GM11168 (cell line): ENCODE data around the gene SOCS7.

ENCODE experiments used
- in situ Hi-C: fragments of 300-500 bp; cut with MboI; formaldehyde crosslinking; loops from one replicate; pipeline ENCODE4 v1.12.0; 2022; ENCODE audit warnings: low sequenced_read_pairs; ENCODE audit not compliant: unreplicated experiment

Gene SOCS7

DNA sequence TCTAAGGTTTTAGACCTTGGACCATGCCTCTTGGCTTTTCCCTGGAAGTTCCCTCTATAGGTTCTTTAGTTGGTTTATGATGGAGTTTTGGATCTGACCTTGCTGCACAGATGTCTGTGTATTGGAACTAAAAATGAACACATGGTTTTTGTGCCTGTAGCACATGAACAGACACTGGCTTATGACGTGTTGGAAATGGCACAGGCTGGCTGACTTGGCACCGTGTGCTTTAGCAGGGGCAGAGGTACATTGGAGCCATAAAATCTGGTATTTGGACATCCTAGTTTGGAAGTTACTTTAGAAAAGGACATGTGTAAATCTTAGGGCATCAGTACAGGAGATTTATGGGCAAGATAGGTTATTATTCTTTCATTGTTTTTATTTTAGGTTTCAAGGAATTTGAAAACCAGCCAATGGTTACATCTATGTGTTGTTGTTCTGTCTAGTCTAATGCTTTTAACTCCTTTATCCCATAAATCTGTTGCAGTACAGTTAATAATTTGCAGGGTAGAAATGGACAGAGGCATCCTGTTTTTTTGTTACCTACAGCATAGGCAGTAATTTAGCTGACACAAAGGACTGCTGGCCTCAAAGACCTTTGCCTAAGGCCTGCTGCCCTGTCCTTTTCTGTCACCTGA, 6.0 kb downstream of the SOCS7 start:
- in situ Hi-C loops: no loop called here

DNA sequence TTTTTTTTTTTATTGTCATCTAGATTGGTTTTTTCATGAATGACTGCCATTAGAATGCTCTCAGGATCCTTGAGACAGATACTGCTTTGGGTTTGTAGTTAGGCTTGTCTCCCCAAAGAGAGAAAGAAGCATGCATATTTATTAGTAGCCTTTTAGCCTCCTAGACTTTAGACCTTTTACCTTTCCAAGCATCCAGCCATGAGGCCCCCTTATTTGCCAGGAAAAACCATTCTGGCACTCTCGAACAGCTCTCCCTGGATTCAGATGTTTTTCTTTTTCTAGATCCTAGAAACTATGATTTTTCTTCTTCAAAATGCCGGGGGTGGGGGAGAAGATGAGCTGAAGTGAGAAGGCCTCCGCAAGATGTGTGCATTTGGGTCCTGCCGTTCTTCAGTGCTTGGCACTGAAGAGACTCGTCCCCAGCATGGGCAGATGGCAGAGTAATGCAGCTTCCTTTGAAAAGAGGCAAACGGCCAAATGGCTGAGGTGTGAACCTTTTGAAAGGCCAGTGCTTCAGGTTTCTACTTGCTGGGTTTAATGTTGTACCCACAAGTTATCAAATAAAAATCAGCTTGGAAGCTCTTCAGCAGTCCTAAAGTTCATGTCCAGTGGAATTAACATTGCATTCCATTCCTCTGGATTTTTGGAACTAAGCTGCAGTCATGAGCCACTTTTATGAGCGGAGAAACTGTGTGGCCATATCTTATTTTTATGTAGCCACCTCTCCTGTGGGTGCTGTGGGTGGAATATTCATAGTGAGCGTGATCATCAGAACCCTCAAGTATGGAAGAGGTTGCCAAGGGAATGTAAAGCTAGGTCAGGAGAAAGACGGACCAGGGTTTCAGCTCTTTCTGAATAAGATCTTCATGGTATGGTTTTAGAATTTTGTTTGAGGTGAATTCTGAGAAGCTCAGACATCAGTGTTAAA, 7.2 kb downstream of the SOCS7 start:
- in situ Hi-C loops: no loop called here

DNA sequence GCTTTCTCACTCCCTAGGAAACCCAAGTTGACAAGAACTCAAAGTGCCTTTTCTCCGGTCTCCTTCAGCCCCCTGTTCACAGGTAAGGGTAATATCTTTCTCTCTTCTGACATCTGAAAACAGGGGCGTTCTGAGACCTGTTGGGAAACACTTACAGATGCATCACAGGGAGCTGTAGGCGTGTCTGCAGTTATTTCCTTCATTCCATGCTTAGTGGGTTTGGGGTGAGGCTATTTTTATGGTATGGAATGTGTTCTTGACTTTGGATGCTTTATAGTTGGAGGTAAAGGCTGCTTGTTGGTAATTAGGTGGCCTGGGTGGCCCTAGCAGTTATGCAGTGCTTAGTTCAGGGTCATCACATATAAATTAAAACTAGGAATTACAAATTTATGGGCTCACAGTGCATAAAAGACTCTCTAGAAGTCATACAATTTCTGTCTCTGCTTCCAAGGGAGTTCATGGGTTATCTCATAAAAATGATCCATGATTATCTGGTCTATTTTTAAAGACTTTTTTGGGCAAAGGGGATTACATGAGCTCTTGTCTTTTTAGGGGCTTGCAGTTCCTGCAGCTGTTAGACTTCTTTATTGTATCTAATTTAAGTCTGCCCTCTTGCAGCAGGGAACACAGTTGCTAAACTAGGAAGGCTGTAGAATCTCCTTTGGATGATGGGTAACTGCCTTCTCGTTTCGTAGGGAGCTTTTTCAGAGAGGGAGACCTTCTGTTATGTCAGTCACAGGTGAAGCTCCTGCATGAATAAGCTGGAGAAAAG, 10.2 kb downstream of the SOCS7 start:
- in situ Hi-C loops: no loop called here

DNA sequence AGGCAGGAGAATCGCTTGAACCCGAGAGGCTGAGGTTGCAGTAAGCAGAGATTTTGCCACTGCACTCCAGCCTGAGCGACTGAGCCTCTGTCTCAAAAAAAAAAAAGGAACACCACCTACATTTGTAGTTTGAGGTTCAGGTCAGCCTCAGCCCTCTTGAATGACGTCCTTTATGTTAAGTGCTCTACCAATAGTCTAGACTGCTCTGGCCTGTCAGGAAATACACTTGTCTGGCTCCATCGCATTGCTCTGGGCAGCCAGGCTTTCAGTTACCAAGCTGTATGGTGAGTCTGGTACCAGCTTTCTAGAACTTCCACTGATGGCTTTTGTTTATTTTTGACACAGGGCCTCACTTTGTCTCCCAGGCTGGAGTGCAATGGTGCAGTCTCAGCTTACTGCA, 11.4 kb downstream of the SOCS7 start:
- in situ Hi-C loops: no loop called here

DNA sequence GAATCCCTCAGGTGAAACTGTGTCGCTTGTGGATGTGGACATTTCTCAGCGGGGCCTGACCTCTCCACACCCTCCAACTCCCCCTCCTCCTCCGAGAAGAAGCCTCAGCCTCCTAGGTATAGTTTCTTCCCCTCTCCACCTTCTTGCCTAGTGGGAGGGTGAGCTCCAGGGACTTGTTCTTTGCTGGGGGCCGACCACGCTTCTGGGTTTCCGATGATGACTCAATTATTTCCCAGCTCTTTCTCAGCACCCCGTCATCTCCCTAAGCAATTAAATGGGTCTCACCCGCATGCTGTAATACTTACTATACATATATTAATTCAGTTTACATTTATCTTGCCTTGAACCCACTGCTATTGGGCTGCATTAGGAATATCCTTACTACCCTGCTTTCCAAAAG, 13.1 kb downstream of the SOCS7 start:
- in situ Hi-C loops: no loop called here

DNA sequence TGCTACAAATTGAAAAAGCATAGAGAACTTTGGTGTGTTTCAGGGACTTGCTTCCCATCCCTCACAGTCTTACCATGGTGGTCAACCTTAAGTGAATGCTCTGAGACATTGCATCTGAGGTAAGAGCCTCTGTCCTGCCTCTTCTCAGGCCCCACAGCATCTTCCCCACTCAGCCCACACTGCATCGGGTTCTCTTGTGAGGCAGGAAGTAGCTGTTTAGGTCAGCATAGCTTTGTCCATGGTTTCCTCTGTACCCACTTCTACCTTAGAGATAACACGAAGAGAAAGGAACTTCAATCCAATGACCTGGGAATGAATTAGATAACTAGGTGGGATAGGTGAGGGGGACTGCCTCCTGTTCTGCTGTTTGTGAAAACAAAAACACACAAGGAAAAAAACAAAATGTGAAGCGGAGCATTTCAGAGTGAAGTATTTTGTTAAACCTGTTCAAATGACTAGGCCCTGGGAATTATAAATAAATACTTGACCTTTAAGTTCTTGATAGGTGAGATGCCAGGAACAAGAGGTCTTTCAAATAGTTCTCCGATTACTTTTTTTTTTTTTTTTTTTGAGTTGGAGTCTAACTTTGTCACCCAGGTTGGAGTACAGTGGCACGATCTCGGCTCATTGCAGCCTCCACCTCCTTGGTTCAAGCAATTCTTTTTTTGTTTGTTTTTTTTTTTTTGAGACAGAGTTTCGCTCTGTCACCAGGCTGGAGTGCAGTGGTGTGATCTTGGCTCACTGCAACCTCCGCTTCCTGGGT, 17.7 kb downstream of the SOCS7 start:
- in situ Hi-C loops: no loop called here

DNA sequence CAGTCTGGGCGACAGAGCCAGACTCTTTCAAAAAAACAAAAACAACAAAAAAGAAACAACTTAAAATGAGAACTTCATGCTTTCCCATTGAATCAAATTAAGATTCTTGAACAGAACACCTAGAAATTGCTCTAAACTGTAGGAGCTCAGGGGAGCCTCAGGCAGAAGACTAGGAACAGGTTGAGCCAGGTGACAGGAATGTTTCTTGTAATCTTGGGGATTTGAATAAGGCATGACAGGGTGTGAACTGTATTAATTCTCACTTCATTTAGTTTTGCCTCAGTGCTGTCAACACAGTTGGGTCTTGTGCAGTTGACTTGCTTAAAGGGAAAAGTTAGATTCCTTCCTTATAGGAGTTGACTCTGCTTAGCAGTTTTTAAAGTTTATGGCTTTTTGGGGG, 27.8 kb downstream of the SOCS7 start:
- in situ Hi-C loops: no loop called here

DNA sequence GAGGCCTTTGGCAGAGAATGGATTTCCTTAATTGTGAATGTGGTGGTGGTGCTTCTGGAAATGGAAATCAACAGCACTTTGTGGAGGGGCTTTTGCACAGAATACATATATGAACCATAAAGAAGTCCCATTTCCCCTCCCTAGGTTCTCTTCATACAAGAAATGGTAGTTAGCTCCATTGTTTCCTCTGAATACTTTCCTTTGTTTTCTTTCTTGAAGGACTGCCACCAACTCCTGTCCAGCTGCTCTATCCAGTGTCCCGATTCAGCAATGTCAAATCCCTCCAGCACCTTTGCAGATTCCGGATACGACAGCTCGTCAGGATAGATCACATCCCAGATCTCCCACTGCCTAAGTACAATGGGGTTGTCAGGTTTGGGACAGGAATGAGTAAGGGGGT, 43.4 kb downstream of the SOCS7 start:
- in situ Hi-C loops: no loop called here

DNA sequence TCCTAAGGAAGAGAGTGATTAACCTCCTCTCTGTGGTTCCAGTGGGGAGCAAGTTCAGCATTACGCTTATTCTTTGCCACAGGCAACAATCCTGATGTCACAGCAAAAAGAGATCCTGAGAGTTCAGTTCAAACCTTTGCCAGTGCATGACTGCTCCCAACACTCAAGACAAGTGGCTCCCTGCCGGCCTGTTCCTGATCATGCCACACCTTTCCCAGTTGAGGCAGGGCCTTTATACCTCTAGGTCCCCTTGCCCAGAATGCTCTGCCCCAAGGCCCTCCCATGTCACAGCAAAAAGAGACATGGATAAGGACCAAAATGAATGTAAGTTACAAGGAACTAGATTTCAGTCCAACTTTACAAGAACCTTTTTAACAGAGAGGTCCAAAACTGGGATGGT, 45.6 kb downstream of the SOCS7 start:
- in situ Hi-C loops: no loop called here

DNA sequence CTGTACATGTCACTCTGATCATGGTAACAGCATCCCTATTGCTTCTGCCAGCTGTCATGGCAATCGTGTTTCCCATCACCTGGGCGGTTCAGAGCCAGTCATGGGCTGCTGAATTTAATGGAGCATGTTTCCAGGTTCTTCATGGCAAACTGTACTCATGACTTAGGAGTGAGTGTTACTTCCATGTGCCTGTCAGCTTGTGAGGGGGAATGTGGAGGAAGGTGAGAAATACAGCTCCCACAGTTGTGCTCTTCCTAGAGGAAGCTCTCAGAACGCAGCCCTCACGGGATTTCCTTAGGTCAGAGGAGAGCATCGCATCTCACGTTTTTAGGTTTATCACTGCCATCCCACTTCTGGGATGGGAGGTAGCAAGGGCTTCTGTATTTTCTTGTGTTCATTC, 48.6 kb downstream of the SOCS7 start:
- in situ Hi-C loops: no loop called here

DNA sequence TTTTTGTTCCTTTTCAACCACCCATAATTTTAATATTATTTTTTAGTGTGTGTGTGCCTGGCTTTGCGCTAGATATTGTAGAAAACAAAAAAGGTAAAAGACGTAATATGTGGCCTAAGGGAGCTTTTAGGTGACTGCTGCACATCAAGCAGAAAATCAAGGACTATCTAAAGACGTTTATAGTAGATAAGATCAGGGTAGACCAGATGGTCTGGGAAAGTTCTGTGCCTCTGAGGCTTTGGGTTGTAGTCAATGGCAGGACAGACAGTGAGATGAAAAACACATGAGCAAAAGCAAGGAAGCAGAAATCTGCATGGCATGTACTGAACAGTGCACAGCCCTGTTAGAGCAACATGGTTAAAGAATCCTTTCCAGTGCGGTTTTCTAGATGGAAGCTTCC, 49.8 kb downstream of the SOCS7 start:
- in situ Hi-C loops: no loop called here

DNA sequence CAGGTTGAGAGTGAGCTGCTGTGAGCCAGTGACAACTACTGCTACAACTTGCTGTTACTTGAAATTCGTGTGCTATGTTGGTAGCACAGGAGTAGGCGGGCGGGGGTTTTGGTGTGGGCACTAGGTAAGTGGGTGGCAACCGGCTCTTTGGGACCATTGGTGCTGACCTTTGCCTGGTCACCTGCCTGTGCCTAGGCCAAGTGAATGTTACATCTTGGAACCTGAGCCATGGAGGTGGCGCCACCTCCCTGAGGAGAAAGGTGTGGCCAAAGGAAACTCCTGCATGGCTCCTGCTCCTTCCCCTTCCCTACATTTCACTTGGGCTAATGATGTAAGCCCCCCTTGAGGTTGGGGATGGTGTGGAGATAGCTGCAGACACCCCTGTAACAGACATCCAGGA, 51.3 kb downstream of the SOCS7 start:
- in situ Hi-C loops: no loop called here

DNA sequence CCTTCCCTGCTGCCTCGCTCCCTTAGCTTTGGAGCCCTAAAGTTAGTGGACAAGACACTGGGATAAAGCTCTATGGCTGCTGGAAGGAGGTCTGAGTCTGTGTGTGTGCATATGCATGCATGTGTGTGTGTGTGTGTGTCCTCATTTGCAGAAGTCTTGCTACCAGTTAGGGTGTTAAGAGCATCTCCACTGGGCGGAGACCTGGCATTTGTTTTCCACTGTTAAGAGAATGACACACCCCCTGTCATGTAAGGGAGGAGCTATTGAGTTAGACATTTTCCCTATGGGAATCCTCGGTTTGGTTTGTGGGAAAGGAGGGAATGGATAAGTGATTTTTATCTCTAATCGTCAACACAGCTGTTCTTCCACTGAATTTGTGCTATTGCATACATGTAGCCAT, 51.8 kb downstream of the SOCS7 start:
- in situ Hi-C loops: no loop called here

DNA sequence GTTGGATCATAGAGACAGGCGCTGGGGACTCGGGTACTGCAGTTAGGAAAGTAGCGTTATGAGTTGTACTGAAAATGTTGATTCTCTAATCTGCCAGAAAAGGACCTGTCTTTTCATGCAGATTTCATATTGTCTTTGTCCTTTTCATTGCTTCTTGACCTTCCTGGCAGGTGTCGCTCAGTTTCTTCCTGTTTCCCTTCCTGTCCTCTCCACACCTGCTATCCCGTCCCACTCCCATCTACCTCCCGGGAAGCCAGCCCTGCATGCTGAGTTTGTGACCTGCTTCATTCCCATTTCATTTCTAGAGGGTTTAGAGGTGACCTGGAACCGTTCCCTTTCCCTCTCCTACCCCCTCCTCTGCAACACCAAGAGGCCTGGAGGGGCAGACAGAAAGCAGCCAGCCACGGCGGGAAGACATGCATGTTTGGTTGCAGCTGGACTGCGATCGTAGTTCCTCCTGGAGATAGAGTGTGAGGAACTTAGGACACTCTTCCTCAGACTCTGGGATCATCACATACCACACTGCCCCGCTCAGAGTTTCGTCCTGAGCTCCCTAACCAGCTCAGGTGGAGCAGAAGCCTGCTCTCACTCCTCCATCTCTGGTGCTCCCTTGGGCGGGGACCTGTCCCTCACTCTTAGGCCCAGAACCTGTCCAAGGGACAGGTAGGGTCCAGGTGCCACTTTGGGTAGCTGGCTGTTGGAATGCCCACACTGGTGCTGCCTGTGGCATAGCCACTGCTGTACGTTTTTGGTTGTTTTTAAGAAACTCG, 52.7 kb downstream of the SOCS7 start:
- in situ Hi-C loops: no loop called here

DNA sequence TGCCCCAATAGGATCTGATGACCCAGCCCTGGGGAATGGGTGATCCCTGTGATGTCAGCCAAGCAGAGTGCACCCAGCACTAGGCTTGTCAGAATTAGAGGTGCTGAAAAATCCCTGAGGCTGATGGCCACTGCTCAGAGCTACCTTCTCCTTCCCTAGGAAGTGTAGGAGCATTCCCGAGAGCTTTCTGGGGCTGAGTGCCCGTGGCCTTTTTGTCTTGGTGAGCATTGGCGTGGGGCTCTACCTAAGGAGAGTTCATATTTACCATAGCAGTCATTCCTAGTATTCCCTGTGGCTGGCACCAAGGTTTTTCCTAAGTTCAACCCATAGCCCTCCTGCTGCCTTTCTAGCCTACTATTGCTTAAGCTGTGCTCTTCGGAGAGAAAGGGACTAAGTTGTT, 54.0 kb downstream of the SOCS7 start:
- in situ Hi-C loops: no loop called here

DNA sequence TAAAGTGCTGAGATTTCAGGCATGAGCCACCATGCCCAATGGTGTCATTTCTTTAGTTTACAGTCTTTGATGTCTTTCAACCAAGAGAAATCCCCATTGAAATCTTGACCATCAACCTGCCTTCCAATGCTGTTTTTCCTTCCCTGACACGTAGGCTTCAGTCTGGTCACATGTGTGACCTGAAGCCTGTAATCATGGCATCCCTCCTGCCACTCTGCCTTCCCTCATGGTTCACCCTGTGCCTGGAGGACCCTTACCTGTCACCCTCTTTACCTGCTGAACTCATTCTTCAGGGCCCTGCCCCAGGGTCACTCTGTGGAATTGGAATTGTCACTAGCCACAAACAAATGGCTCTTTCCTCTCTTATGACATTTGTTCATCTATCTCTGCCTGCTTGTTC, 58.6 kb downstream of the SOCS7 start:
- in situ Hi-C loops: loop anchor here (5.0 kb wide), 1 partner anchor 63 kb away; no protein-coding TSS in a partner anchor

DNA sequence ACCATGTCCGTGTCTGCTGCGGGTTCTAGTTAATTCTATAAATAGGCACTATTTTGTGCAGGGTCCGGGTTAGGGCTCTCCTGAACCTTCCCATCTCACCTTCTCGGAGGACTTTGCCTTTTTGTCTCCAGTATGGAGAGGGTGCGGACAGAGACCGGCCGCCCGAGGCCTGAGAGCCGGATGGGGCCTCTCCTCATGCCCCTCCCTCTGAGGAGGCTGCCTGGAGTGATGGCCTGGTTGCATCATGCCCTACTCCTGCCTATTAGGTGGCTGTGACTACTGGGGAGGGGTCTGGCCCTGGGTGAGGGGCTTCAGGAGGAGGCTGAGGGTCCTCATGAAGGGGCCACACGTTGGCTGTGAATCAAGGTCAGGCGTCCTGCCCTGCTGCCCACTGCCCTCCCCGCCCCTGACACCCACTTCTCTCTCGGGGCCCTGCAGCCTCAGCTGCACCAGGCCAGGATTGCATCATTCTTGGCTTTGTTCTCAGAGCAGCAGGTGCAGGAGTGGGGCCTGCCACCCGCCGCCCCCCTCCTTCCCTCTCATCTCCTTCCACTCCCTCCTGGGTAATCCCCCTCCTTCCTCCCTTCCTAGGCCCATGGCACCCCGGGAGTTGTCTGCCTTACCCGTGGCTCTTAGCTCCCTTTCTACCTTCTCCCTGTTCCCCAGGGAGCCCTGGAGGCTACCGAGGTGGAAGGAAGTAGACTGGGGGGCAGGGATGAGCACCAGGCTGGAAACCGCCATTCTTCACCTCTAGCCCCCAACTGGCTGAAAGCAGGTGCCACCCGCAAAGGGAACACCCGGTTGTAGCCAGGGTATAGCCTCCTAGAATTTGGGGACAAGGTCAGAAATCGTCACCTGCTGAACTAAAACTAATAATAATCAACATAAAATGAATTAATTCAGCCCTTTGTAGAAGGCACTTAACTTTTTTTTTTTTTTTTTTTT, 63.9 kb downstream of the SOCS7 start:
- in situ Hi-C loops: no loop called here

DNA sequence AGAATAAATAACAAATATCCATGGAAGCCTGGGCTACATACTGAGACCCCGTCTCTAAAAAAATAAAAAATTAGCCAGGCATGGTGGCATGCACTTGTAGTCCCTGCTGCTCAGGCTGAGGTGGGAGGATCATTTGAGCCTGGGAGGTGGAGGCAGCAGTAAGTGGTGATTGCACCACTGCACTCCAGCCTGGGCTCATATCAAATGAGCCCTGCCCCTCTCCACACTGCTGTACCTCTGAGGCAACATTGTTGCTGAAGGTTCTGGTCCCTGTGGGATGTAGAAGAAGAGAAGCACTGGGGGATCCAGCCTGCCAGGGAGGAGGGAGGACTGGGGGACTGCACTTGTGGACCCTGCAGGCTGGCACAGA, 65.2 kb downstream of the SOCS7 start:
- in situ Hi-C loops: no loop called here
